NCI-H82 treated with DMSO at 0.1 percent for 48 hours (cell line): ENCODE results near the gene NCKAP5.
A peak's percentile ranks its signal among the peaks of the same experiment; 100 is the strongest.

ENCODE experiments used
- DNase-seq: peaks from one replicate; lab custom pipeline; 2025; ENCODE audit not compliant: unreplicated experiment; lab: John Stamatoyannopoulos, UW

The NCKAP5 gene

GRCh38 chr2:133405252-133405651, 163.0 kb downstream of the NCKAP5 start:
- DNase-seq = no peak

- peak; percentile 8 for DNase-seq
Measured at GRCh38 chr2:133400411-133400810, 167.9 kb downstream of the NCKAP5 start.

- DNase-seq = no peak
Measured at GRCh38 chr2:133393895-133394294, 174.4 kb downstream of the NCKAP5 start.

- no peak for DNase-seq
Measured at GRCh38 chr2:133390156-133390555, 178.1 kb downstream of the NCKAP5 start.

GRCh38 chr2:133389569-133389968, 178.7 kb downstream of the NCKAP5 start:
- DNase-seq = no peak

GRCh38 chr2:133382566-133382965, 185.7 kb downstream of the NCKAP5 start:
- no peak for DNase-seq

- DNase-seq = no peak
Measured at GRCh38 chr2:133380991-133381390, 187.3 kb downstream of the NCKAP5 start.

- DNase-seq = no peak
Measured at GRCh38 chr2:133378928-133379549, 189.2 kb downstream of the NCKAP5 start.

GRCh38 chr2:133378386-133378785, 189.9 kb downstream of the NCKAP5 start:
- DNase-seq = no peak

GRCh38 chr2:133377599-133377998, 190.7 kb downstream of the NCKAP5 start:
- DNase-seq = no peak

GRCh38 chr2:133377021-133377481, 191.2 kb downstream of the NCKAP5 start:
- DNase-seq = no peak

GRCh38 chr2:133374781-133375180, 193.5 kb downstream of the NCKAP5 start:
- no peak for DNase-seq

GRCh38 chr2:133371286-133371685, 197.0 kb downstream of the NCKAP5 start:
- no peak for DNase-seq

- DNase-seq = peak; percentile 87
Measured at GRCh38 chr2:133369901-133370658, 198.2 kb downstream of the NCKAP5 start.

- no peak for DNase-seq
Measured at GRCh38 chr2:133365117-133365516, 203.1 kb downstream of the NCKAP5 start.

GRCh38 chr2:133364636-133365035, 203.6 kb downstream of the NCKAP5 start:
- no peak for DNase-seq

GRCh38 chr2:133363884-133364283, 204.4 kb downstream of the NCKAP5 start:
- no peak for DNase-seq

GRCh38 chr2:133362061-133362476, 206.2 kb downstream of the NCKAP5 start:
- DNase-seq = peak; percentile 44

GRCh38 chr2:133360882-133361281, 207.4 kb downstream of the NCKAP5 start:
- no peak for DNase-seq

- no peak for DNase-seq
Measured at GRCh38 chr2:133360190-133360589, 208.1 kb downstream of the NCKAP5 start.

GRCh38 chr2:133352719-133353118, 215.5 kb downstream of the NCKAP5 start:
- DNase-seq = no peak

GRCh38 chr2:133346654-133347053, 221.6 kb downstream of the NCKAP5 start:
- peak; percentile 85 for DNase-seq
